Liver (tissue), 9 donors: Measurements from ENCODE around the gene ETV3. TPM values are rescaled to one million over a fixed set of nuclear protein-coding genes. Genes with fewer than 3 reads are reported as not detected.

Source experiments
- DNase-seq: peaks from one replicate; pipeline ENCODE4 v3.0.0-alpha.2; 2017; ENCODE audit warnings: low spot score
- H3K27ac ChIP-seq, 2 donors: one replicate each; pipeline ENCODE4 v1.7.0; 2013; ENCODE audit warnings: inconsistent platforms in 2 of 2, low read length in 2 of 2, control low read depth in 1 of 2, low read depth in 1 of 2, mild to moderate bottlenecking in 1 of 2
- H3K27me3 ChIP-seq, 4 donors: one replicate each; pipeline versions ENCODE4 v1.6.1 to v1.7.0; 2013; ENCODE audit warnings: low read length in 3 of 4, inconsistent platforms in 1 of 4, mild to moderate bottlenecking in 1 of 4, moderate library complexity in 1 of 4; ENCODE audit not compliant: control insufficient read depth in 4 of 4, insufficient read depth in 4 of 4
- H3K36me3 ChIP-seq, 4 donors: one replicate each; pipeline versions ENCODE4 v1.6.1 to v1.7.0; 2013; ENCODE audit warnings: low read length in 3 of 4, mild to moderate bottlenecking in 3 of 4, low read depth in 1 of 4, moderate library complexity in 1 of 4; ENCODE audit not compliant: control insufficient read depth in 4 of 4, insufficient read depth in 3 of 4
- H3K4me1 ChIP-seq, 4 donors: one replicate each; pipeline versions ENCODE4 v1.6.1 to v1.7.0; 2013; ENCODE audit warnings: low read length in 3 of 4, mild to moderate bottlenecking in 3 of 4, moderate library complexity in 1 of 4; ENCODE audit not compliant: control insufficient read depth in 4 of 4, insufficient read depth in 4 of 4
- H3K4me3 ChIP-seq, 3 donors: one replicate each; pipeline versions ENCODE4 v1.6.1 to v1.7.0; 2013; ENCODE audit warnings: low read length in 3 of 3, control low read depth in 1 of 3, low read depth in 1 of 3, mild to moderate bottlenecking in 1 of 3
- H3K9ac ChIP-seq, 2 donors: one replicate each; pipeline ENCODE4 v1.7.0; 2013; ENCODE audit warnings: low read length in 2 of 2, mild to moderate bottlenecking in 2 of 2, moderate library complexity in 2 of 2, control low read depth in 1 of 2, low read depth in 1 of 2
- H3K9me3 ChIP-seq, 4 donors: one replicate each; pipeline versions ENCODE4 v1.6.1 to v1.7.0; 2013; ENCODE audit warnings: low read length in 3 of 4; ENCODE audit not compliant: control insufficient read depth in 4 of 4
- ATF3 ChIP-seq: IDR thresholded peaks from 2 replicates; pipeline ENCODE4 v1.6.1; 2016; ENCODE audit warnings: antibody characterized with exemption
- CTCF ChIP-seq: fragments of 150-350 bp; IDR thresholded peaks from 2 replicates; pipeline ENCODE4 v1.5.1; 2017; ENCODE audit warnings: improper control_type of control experiment, low read depth, low read length; ENCODE audit not compliant: missing input control
- EGR1 ChIP-seq, 2 donors: IDR thresholded peaks; 2 replicates each; pipeline ENCODE4 v1.6.1; 2016 to 2018; ENCODE audit warnings: antibody characterized with exemption in 2 of 2, low read depth in 2 of 2
- FOXA1 ChIP-seq: IDR thresholded peaks from 2 replicates; pipeline ENCODE4 v1.6.1; 2016; ENCODE audit warnings: antibody characterized with exemption
- GABPA ChIP-seq, 2 donors: IDR thresholded peaks in 1 of 2; conservative IDR thresholded peaks in 1 of 2; 2 replicates each; pipeline ENCODE4 v1.6.1; 2016; ENCODE audit warnings: antibody characterized with exemption in 2 of 2, mild to moderate bottlenecking in 1 of 2, moderate library complexity in 1 of 2
- HNF4A ChIP-seq, 2 donors: conservative IDR thresholded peaks; 2 replicates each; pipeline ENCODE4 v1.6.1; 2016; ENCODE audit warnings: antibody characterized with exemption in 2 of 2, mild to moderate bottlenecking in 2 of 2
- HNF4G ChIP-seq: IDR thresholded peaks from 2 replicates; pipeline ENCODE4 v1.6.1; 2016; ENCODE audit warnings: antibody characterized with exemption
- JUND ChIP-seq, 2 donors: IDR thresholded peaks; 2 replicates each; pipeline ENCODE4 v1.6.1; 2016; ENCODE audit warnings: antibody characterized with exemption in 2 of 2
- NR2F2 ChIP-seq: IDR thresholded peaks from 2 replicates; pipeline ENCODE4 v1.6.1; 2016; ENCODE audit warnings: antibody characterized with exemption
- RAD21 ChIP-seq, 2 donors: IDR thresholded peaks; 2 replicates each; pipeline ENCODE4 v1.6.1; 2016; ENCODE audit warnings: antibody characterized with exemption in 2 of 2, mild to moderate bottlenecking in 2 of 2
- RXRA ChIP-seq, 2 donors: IDR thresholded peaks; 2 replicates each; pipeline ENCODE4 v1.6.1; 2017 to 2018; ENCODE audit warnings: antibody characterized with exemption in 2 of 2, mild to moderate bottlenecking in 1 of 2
- SP1 ChIP-seq: IDR thresholded peaks from 2 replicates; pipeline ENCODE4 v1.6.1; 2018; ENCODE audit warnings: antibody characterized with exemption, mild to moderate bottlenecking
- TAF1 ChIP-seq: conservative IDR thresholded peaks from 2 replicates; pipeline ENCODE4 v1.6.1; 2016; ENCODE audit warnings: antibody characterized with exemption, mild to moderate bottlenecking
- YY1 ChIP-seq: IDR thresholded peaks from 2 replicates; pipeline ENCODE4 v1.6.1; 2016; ENCODE audit warnings: antibody characterized with exemption, mild to moderate bottlenecking
- WGBS: extraction: QIAGEN DNeasy Blood & Tissue Kit; methylation state at CpG from one replicate; pipeline ENCODE4 v1.1.7; 2013; 5-methylcytosine and 5-hydroxymethylcytosine counted together
- polyA plus RNA-seq, 2 donors: library from polyadenylated mRNA; stranded (reverse) in 1 of 2; unstranded in 1 of 2; fragments of 200-250 nt in 1 of 2; fragments of >200 nt in 1 of 2; fragmentation: Nextera tagmentation in 1 of 2; extraction: Ambion mirVana in 1 of 2; gene quantifications; one replicate each; pipeline versions ENCODE4 v1.2.1 to v1.2.3, GENCODE V29; 2013 to 2015
- total RNA-seq, 2 donors: library from RNA; depleted of rRNA; stranded (reverse); fragments of >200 nt; gene quantifications; one replicate each; pipeline ENCODE4 v1.2.3, GENCODE V29; 2014
- TF ChIP-seq, protein P1 (sequence below): IDR thresholded peaks from 2 replicates; pipeline ENCODE4 v1.6.1; 2016; ENCODE audit warnings: antibody characterized with exemption
- TF ChIP-seq, protein P2 (sequence below): IDR thresholded peaks from 2 replicates; pipeline ENCODE4 v1.6.1; 2016; ENCODE audit warnings: antibody characterized with exemption
- donor health status: healthy.
- donor health status: healthy.
- donor health status: healthy.
- donor health status: healthy.
- donor health status: healthy.

ETV3 gene
- total and polyA plus RNA-seq, 4 donors = 2.0 to 10.8 (median 5.3) TPM

DNA sequence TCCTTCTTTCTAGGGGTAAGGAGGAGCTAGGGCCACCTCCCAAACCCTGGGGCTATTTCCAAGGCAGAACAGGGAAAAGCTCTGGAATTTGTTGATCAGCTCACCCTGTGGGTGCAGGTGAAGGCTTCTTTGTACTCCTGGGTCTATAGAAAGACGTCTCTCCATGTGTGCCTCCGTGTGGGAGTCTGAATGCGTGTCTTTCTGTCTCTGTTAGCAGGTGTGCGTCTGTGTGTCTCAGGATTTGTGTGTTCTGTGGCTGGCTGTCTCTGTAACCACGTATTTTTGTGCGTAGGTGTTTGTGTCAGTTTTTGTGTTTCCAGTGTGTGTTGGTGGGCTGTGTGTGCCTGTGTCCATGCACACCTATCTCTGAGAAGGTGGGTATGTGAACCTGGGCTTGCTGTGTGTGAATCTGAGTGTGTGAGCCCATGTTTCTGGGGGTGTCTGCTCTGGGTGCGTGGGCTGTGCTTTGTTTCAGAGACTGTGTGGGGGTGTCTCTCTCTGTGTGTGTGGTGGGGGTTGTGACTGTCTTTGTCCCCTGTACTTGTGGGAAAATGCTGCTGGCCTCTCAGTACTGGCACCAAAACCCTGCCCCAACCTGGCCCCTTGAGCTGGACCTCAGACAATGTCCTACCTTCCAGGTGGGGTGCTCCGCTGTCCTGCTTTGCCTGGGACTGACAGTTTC lies 25.9 kb downstream of the ETV3 start:
- no peaks in the 10 kb centered on the region for H3K9me3 ChIP-seq
- H3K9ac ChIP-seq = no peak overlapping the region
- H3K4me1 ChIP-seq = peaks cover 0 to 5% (median 1%) of the 10 kb centered on the region in 4 donors
- no peak overlapping the region for H3K4me3 ChIP-seq
- H3K36me3 ChIP-seq = no peaks in the 10 kb centered on the region
- 84% methylated on average over 8 of the region's 8 CpGs for WGBS
- H3K27me3 ChIP-seq = peaks cover 0 to 2% (median 2%) of the 10 kb centered on the region in 4 donors
- H3K27ac ChIP-seq = no peak overlapping the region
- DNase-seq = no peak
- no peak for TF ChIP-seq FOXA1

DNA sequence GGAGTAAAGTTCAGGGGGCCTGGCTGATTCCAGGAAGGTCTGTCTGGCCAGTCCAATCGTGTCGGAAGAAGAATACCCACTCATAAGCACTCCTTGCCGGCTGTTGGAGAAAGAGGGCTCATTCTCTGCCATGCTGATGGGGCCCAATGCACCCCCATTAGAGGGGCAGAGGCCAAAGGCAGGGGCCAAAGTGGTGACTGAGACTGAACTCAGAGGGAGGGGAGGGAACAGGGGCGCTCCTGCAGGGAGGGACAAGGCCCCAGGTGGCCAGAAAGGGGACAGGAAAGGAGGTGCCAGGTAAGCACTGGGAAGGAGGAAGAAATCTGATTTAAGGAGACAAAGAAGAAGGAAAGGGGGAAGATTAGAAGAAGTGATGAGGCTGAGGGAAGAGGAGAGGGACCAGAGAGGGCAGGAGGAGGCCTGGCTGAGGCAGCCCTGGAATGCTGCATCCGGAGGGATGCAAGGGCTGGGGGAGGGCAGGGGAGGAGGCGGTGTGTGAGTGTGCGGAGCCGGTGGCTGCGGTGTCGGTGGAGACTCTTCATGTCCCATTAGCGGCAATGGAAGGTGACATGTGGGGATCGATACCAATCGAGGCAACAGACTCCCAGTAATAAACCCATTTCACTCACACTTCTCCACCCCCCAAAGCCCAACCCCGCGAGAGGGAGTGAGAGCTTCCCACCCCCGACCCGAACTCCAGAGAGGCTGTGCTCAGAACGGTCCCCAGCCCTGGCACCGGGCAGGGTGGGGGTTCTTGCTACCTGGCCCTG lies 26.6 kb downstream of the ETV3 start:
- no peak for DNase-seq
- no peak overlapping the region for H3K9ac ChIP-seq
- H3K27me3 ChIP-seq = peaks cover 0 to 5% (median 2%) of the 10 kb centered on the region in 4 donors
- 61% methylated on average over 19 of the region's 19 CpGs for WGBS
- H3K27ac ChIP-seq = no peak overlapping the region
- TF ChIP-seq JUND (IDR thresholded peaks at IDR 0.05) = no peak
- TF ChIP-seq CTCF = no peak
- TF ChIP-seq, protein P1, sequence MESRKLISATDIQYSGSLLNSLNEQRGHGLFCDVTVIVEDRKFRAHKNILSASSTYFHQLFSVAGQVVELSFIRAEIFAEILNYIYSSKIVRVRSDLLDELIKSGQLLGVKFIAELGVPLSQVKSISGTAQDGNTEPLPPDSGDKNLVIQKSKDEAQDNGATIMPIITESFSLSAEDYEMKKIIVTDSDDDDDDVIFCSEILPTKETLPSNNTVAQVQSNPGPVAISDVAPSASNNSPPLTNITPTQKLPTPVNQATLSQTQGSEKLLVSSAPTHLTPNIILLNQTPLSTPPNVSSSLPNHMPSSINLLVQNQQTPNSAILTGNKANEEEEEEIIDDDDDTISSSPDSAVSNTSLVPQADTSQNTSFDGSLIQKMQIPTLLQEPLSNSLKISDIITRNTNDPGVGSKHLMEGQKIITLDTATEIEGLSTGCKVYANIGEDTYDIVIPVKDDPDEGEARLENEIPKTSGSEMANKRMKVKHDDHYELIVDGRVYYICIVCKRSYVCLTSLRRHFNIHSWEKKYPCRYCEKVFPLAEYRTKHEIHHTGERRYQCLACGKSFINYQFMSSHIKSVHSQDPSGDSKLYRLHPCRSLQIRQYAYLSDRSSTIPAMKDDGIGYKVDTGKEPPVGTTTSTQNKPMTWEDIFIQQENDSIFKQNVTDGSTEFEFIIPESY = no peak
- no peak for TF ChIP-seq RAD21 (IDR thresholded peaks at IDR 0.05)
- TF ChIP-seq GABPA (IDR thresholded peaks at IDR 0.05 in 1 of 2, conservative IDR thresholded peaks at IDR 0.05 in 1 of 2) = no peak
- TF ChIP-seq, protein P2, sequence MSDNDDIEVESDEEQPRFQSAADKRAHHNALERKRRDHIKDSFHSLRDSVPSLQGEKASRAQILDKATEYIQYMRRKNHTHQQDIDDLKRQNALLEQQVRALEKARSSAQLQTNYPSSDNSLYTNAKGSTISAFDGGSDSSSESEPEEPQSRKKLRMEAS = no peak
- no peak for TF ChIP-seq ATF3
- no peak for TF ChIP-seq SP1
- TF ChIP-seq TAF1 = no peak
- no peak for TF ChIP-seq RXRA (IDR thresholded peaks at IDR 0.05)
- TF ChIP-seq HNF4A (conservative IDR thresholded peaks at IDR 0.05) = no peak
- TF ChIP-seq YY1 = no peak
- TF ChIP-seq HNF4G = no peak
- no peak for TF ChIP-seq NR2F2
- TF ChIP-seq EGR1 (IDR thresholded peaks at IDR 0.05; ENCODE audit: low read depth in 2 of 2) = no peak
- H3K9me3 ChIP-seq = no peaks in the 10 kb centered on the region
- H3K36me3 ChIP-seq = no peaks in the 10 kb centered on the region
- peaks cover 0 to 5% (median 1%) of the 10 kb centered on the region in 4 donors for H3K4me1 ChIP-seq
- no peak overlapping the region for H3K4me3 ChIP-seq
